ENCODE data around the gene TSPEAR. TPM values are rescaled to one million over a fixed set of nuclear protein-coding genes. Genes with fewer than 3 reads are reported as not detected.

TSPEAR gene
- total RNA-seq, 1 experiment from 2014 or later, result not detected

DNA sequence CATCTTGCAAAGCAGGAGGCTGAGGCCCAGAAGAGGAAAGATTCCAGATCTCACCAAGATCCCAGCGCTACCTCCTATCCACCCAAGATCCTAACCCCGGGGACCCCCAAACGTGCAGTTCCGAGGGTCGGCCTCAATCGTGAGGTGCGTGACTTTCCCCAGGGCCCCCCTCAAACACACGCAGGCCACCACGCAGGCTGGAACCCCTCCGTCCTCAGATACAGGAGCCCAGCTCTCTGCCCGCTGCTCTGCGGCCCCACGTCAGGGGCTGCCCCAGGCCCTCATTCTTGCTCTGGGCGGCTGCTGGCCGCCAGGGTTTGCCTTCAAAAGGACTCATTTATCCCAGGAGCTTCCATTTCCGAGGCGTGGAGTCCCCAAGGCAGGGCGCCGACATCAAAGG, 211.3 kb downstream of the TSPEAR start:
- Mint-ChIP-seq H3K27me3 (ENCODE audit: unreplicated experiment) (peaks cover 53% of the 10 kb centered on the region), H3K36me3 (ENCODE audit: insufficient read depth, unreplicated experiment) (no peaks in the 10 kb centered on the region), H3K4me1 (ENCODE audit: low read depth, unreplicated experiment) (no peaks in the 10 kb centered on the region), H3K9me3 (ENCODE audit: low read depth, unreplicated experiment) (no peaks in the 10 kb centered on the region), H3K4me3 (ENCODE audit: low read depth, unreplicated experiment) (no peak overlapping the region), H3K27ac (ENCODE audit: unreplicated experiment) (no peak overlapping the region)
- CTCF ChIA-PET, result interaction anchor here (1.0 kb wide), 1 partner anchor 12 kb away, joined by 3 read pairs; no protein-coding TSS in a partner anchor
- intact Hi-C loops (cut with micrococcal nuclease; ENCODE audit: unreplicated experiment), result no loop called here
- DNase-seq, result no peak
- TF ChIP-seq, protein P1, sequence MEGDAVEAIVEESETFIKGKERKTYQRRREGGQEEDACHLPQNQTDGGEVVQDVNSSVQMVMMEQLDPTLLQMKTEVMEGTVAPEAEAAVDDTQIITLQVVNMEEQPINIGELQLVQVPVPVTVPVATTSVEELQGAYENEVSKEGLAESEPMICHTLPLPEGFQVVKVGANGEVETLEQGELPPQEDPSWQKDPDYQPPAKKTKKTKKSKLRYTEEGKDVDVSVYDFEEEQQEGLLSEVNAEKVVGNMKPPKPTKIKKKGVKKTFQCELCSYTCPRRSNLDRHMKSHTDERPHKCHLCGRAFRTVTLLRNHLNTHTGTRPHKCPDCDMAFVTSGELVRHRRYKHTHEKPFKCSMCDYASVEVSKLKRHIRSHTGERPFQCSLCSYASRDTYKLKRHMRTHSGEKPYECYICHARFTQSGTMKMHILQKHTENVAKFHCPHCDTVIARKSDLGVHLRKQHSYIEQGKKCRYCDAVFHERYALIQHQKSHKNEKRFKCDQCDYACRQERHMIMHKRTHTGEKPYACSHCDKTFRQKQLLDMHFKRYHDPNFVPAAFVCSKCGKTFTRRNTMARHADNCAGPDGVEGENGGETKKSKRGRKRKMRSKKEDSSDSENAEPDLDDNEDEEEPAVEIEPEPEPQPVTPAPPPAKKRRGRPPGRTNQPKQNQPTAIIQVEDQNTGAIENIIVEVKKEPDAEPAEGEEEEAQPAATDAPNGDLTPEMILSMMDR (IDR thresholded peaks at IDR 0.05; ENCODE audit: unreplicated experiment), result no peak
- no TSS peak for BruUV-seq (replicated peaks)

DNA sequence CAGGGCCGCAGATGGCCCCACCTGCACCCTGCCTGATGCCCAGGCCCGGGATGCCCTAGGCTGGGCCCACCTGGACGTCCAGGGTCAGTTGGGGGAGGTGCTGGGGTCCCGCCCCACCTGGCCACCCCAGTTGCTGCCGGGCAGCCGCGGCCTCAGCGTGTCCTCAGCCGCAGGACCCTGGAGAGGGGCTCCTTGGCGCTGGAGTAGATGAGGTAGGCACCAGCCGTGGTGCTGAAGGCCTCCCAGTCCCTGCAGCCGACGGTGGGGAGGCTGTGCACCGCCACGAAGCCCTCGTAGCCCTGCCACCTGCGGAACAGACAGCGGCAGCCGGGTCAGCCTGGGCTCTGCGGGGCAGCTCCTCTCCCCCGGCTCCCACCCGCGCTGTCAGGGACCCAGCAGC, 211.7 kb downstream of the TSPEAR start:
- no peak overlapping the region for H3K4me3 Mint-ChIP-seq (ENCODE audit: low read depth, unreplicated experiment)
- no peaks in the 10 kb centered on the region for H3K4me1 Mint-ChIP-seq (ENCODE audit: low read depth, unreplicated experiment)
- DNase-seq, result no peak
- BruUV-seq (replicated peaks), result no TSS peak
- TF ChIP-seq, protein P1 (IDR thresholded peaks at IDR 0.05; ENCODE audit: unreplicated experiment), result no peak
- peaks cover 57% of the 10 kb centered on the region for H3K27me3 Mint-ChIP-seq (ENCODE audit: unreplicated experiment)
- no peaks in the 10 kb centered on the region for H3K36me3 Mint-ChIP-seq (ENCODE audit: insufficient read depth, unreplicated experiment)
- CTCF ChIA-PET, result interaction anchor here (1.0 kb wide), 1 partner anchor 11 kb away, joined by 3 read pairs; no protein-coding TSS in a partner anchor
- no peak overlapping the region for H3K27ac Mint-ChIP-seq (ENCODE audit: unreplicated experiment)
- intact Hi-C loops (cut with micrococcal nuclease; ENCODE audit: unreplicated experiment), result no loop called here
- H3K9me3 Mint-ChIP-seq (ENCODE audit: low read depth, unreplicated experiment), result no peaks in the 10 kb centered on the region

DNA sequence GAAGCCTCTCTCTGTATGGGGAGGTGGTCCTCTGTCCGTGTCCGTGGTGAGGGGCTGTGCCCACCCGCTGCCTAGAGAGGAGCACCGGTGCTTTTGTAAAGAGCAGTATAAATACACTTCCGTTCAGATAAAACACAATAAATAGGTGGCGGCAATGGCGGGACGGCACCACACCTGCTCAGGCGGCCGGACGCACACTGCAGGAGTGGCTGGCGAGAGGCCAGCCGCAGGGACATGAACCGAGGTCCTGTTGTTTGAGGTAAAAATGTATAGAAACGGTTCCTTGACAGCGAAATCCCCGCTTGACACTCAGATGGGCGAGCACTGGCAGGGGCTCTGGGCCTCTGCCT, 212.2 kb downstream of the TSPEAR start:
- Mint-ChIP-seq H3K27me3 (ENCODE audit: unreplicated experiment) (peaks cover 57% of the 10 kb centered on the region), H3K9me3 (ENCODE audit: low read depth, unreplicated experiment) (no peaks in the 10 kb centered on the region), H3K4me3 (ENCODE audit: low read depth, unreplicated experiment) (no peak overlapping the region), H3K36me3 (ENCODE audit: insufficient read depth, unreplicated experiment) (no peaks in the 10 kb centered on the region), H3K27ac (ENCODE audit: unreplicated experiment) (no peak overlapping the region), H3K4me1 (ENCODE audit: low read depth, unreplicated experiment) (no peaks in the 10 kb centered on the region)
- CTCF ChIA-PET, result no interaction called here
- BruUV-seq (replicated peaks), result no TSS peak
- intact Hi-C loops (cut with micrococcal nuclease; ENCODE audit: unreplicated experiment), result no loop called here
- TF ChIP-seq, protein P1 (IDR thresholded peaks at IDR 0.05; ENCODE audit: unreplicated experiment), result no peak
- no peak for DNase-seq

DNA sequence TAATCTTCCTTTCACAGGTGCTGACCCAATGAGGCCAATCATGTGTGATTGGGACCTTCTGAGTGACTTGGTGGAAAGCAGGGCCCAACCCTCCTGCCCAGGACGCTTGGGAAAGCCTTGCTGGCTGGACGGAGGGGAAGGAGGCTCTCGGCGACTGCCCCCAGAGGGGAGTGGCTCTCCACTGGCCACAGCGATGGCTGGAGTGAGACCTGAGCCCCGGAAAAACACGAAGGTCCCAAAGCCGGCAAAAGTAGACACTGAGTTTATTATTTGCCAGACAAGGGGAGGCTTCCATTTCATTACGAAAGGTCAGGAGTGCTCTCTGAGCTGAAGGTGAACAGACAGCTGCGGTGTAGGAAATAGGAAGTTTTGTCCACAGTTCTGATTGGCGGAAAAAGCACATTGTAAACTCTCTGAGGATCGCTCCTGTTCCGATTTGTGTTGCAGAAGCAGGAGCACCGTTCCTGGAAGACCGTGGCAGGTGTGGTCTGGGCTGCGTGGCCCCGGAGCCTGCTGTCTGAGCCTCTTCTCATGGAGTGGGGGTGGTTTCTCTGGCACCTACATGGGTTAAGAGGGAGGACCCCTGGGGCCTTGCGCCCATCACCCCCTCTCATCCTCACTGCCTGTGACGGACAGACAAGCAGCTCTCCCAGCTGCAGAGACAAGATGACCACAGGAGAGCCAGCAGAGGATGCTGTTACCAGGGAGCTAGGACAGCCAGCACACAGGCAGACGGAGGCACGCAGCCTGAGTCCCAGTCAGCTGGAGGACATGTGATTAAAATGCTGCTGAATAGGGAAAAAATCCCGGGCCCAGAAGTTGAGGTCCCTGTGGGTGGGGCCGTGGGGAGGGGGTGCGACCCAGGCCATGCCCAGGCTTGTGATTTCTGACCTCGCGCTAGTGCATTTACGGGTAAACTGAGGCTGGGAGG, 212.8 kb downstream of the TSPEAR start:
- BruUV-seq (replicated peaks), result no TSS peak
- Mint-ChIP-seq H3K4me3 (ENCODE audit: low read depth, unreplicated experiment) (no peak overlapping the region), H3K4me1 (ENCODE audit: low read depth, unreplicated experiment) (no peaks in the 10 kb centered on the region), H3K36me3 (ENCODE audit: insufficient read depth, unreplicated experiment) (no peaks in the 10 kb centered on the region), H3K27me3 (ENCODE audit: unreplicated experiment) (peaks cover 59% of the 10 kb centered on the region), H3K27ac (ENCODE audit: unreplicated experiment) (no peak overlapping the region), H3K9me3 (ENCODE audit: low read depth, unreplicated experiment) (no peaks in the 10 kb centered on the region)
- no peak for DNase-seq
- TF ChIP-seq, protein P1 (IDR thresholded peaks at IDR 0.05; ENCODE audit: unreplicated experiment), result no peak
- intact Hi-C loops (cut with micrococcal nuclease; ENCODE audit: unreplicated experiment), result no loop called here
- CTCF ChIA-PET, result no interaction called here

All from Calu3 (cell line).